Fibroblast of skin of back (primary cell): Measurements from ENCODE around the gene SOBP.
A peak's percentile ranks its signal among the peaks of the same experiment; 100 is the strongest.

ENCODE experiments used
- DNase-seq: peaks from one replicate; pipeline ENCODE4 v3.0.0-alpha.2; 2013

SOBP gene

GRCh38 chr6:107587451-107587850, 97.5 kb downstream of the SOBP start:
- DNase-seq = no peak

- no peak for DNase-seq
These were observed 99.3 kb downstream of the SOBP start for GRCh38 chr6:107589199-107589598.

- DNase-seq = no peak
These were observed 100.0 kb downstream of the SOBP start for GRCh38 chr6:107589934-107590333.

DNA sequence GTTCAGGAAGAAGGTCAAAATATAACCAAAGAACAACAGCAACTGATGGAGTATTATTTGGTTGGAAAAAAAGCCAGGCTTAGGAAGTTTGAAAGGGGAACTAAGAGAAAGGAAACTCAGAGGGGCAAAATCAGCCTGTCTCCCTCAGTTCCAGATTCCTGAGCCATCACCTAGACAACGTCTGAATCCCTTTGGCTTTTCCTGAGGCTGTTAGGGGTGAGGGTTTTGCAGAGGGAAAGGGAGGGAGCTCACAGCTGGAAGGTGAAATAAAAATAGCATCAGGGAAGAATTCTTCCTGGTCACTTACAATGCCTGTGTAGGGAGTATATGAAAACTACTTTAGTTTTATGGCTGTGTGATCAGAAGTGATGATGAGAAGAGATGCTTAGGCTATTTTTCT, 100.5 kb downstream of the SOBP start:
- DNase-seq = no peak

DNA sequence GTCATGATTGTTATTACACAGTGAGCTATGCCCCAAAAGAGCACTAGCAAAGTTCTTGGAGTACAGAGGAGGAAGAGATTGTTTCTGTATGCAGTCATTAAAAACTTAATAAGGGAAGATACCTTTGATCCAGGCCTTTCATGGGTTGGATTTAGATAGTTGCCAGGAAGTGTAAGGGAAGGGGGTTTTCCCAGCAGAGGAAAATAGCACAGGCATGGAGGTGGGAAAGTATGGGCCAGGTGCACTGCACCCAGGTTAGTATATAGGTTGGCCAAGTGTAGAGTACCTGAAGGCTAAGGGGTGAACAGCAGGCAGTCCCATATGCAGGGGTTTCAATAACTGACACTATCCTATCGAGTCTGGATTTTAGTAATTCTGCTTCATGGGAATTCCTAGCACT, 101.4 kb downstream of the SOBP start:
- DNase-seq = no peak

DNA sequence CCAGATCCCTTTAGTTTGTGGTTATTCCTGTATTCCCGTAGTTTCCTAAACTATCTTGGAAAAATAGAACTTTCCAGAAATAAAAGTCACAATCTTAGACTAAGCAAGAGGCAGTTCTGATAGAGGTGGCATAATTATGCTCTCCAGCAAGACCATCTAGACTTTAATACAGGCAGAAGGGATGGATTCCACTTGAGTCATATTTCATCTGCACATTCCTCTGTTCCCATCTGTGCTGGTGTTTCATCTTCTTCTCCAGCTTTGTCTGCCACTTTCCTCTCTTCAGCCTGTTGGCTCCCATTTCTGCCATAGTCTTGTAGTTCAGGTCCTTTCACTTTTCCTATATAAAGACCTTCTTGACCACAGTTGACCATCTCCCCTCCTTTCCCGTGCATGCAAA, 102.9 kb downstream of the SOBP start:
- peak; percentile 38 for DNase-seq

DNA sequence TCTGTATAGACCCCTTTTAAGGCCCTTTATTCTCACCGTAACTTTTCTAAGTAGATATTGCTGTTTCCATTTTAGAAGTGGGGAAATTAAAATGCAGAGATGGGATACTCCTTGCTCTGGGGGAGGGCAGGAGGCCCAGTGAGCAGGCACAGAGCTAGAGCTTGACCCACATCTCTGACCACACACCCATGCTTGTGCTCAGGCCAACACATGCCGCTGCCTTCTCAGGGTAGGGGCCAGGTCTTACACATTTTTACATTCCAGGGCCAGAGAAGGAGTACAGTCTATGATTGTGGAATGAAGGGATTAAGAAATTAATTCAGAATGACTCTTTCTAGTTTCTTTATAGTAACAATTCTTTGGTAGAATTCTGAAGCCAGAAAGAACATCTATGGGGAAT, 104.8 kb downstream of the SOBP start:
- DNase-seq = no peak

DNA sequence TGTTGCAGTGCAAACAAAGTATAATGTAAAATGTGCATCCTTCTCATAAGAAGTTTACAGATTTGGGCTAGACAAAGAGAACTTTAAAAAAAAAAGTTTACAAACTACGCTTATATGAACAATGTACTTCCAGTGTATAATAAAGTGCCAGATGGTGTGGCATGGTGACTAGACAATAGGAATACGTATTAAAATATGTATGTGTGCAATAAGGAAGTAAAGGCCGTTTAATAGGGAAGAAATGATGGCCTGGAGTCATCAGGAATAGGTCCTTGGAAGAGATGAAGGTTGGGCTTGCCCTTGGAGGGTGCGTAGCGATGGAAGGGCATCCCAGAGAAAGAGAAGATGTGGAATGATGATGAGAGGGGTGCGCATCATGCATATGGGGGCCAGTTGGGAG, 108.2 kb downstream of the SOBP start:
- DNase-seq = no peak

- no peak for DNase-seq
These were observed 109.1 kb downstream of the SOBP start for GRCh38 chr6:107599043-107599442.

DNA sequence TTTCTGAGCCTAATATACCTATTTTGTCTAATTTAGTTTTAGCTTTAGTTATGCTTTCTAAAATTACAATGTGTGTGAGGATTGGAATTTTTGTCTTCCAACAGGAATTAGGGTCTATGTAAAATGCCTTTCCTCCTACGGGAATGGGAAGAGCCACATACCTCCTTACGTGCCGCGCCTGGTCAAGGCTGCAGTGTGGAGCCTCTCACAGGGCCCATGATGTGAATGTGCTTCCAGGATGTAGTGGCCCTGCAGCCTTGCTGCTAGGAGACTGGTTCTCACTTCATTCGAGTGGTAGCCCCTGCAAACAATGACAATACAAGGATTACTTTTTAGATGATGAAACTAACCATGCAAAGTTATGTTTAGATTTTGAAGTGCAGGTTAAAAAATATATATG, 110.2 kb downstream of the SOBP start:
- no peak for DNase-seq

DNA sequence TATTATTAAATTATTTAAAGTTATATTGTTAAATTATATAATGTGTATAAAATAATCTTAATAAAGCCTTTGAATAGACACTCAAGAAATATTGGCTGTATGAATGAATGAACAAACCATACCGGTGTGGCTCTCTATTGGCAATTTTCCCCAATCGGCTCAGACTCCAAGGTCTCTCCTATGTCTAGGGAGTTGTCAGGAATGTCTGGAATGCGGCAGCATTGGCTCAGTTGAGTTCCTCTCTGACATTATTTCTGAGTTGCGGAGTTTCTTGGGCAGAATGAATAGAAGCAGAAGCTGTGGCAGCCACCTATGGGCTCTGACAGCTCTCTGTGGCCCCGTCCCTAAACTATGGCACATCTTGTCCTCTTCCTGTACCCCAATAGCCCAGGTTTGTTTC, 111.0 kb downstream of the SOBP start:
- DNase-seq = peak; percentile 80

DNA sequence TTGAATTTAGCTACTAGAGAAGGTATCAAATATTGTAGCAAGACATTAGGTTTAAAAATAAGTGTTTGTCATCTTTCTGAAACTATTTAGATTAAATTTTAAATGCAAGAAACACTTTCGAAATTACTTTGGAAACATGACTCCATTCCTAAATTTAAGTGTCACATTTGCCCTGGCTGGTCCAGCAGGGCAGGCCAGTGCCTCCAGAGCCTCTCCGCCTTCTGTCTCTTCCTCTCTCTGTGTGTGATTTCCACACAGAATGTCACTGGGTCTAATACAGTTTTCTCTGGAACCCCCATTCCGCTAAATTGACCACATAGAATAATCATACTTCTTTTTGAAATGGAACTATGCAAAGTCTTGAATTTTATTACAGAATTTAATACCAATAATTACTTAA, 111.5 kb downstream of the SOBP start:
- no peak for DNase-seq

DNA sequence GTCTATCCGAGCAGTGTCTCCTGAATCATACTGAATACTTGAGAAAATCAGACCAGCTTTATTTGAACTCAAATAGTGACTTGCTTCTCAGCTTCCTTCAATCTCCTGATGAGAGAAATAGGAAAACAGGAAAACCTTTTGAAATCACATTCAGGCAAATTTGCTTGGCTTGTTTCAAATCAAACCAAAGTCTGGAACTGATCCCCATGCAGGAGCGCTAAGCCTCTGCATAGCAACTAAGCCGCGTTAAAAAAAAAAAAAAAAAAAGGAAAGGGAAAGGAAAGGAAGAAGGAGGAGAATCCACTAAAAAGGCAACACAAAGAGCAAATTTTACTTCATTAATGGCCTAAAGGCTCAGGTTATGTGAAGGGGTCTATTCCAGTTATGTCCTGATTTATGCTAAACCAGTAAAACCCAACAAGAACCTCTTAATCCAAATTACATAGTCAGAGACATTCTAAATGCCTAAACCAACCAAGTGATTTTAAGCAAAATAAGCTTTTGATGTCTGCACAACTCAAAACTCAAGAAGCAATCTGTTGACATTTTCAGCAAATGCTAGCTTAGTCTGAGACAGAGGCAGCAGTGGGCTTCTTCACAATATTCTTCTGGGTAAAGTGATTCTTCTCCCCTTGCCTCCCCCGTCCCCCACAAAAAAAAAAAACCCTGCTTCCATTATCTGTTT, 112.5 kb downstream of the SOBP start:
- DNase-seq = no peak

GRCh38 chr6:107603006-107603370, 113.1 kb downstream of the SOBP start:
- DNase-seq = no peak

GRCh38 chr6:107604549-107604948, 114.6 kb downstream of the SOBP start:
- no peak for DNase-seq

DNA sequence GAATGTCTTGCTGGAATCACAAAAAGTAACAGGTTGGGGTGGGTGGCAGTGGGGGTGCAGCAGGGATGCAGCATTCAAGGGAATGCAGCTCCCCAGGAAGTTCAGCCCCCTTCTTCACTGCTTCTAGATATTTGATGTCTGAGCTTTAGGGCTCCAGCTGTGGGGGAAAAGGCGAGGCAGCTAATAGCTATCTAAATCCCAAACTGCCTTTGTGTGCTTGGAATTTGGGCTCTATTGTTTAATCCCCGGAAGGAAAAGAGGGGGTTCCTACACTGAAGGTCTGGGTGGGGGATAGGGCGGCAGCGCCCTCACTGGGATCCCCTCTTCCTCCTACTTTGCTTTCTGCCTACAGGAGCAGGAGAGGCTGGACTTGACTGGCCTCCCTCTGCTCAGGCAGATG, 116.5 kb downstream of the SOBP start:
- DNase-seq = no peak

GRCh38 chr6:107607116-107607515, 117.2 kb downstream of the SOBP start:
- DNase-seq = no peak

- no peak for DNase-seq
These were observed 121.3 kb downstream of the SOBP start for GRCh38 chr6:107611094-107611810.

- no peak for DNase-seq
These were observed 123.0 kb downstream of the SOBP start for GRCh38 chr6:107612762-107613415.

DNA sequence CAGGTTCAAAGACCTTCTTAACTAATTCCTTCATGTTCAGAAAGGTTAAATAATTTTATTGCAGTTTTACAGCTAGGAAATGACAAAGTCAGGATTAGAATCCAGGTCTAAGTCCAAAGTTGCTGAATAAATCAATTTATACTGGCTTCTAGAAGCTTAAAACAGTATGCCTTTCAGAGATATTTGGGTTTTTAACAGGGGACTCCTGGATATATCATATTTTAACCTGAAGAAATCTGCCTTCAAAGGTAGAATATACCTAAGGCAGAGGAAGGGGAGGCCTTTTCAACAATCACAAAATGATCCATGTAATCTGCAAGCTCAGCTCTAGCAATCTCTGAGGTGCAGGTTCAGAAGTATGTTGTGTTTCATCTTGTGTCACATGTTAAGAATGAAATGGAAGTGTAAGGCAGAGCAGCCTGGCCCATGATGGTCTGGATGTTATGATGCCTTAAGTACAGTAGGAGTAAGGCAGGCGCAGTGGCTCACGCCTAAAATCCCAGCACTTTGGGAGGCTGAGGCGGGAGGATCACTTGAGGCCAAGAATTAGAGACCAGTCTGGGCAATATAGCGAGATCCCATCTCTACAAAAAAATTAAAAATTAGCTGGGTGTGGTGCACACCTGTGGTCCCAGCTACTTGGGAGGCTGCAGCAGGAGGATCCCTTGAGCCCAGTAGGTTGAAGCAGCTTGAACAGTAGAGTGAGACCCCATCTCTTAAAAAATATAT, 123.9 kb downstream of the SOBP start:
- no peak for DNase-seq

DNA sequence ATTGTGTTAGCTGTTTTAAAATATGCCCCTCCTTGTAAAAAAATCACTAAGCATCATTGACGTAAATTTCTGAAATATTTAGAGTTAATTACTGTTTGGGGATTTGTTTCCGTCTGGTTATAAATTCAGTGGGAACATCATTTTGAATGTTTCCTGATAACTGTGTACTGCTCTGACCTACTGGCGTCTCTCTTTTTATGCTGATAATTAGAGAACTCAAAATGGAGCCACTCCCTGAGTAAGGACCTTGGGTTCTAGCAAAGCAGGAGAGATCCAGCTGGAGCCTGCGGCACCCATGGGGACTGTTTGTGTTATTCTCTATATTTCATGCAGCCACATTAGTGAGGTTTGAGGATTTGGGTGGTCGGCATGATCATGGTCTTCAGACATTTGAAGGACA, 124.9 kb downstream of the SOBP start:
- DNase-seq = no peak

DNA sequence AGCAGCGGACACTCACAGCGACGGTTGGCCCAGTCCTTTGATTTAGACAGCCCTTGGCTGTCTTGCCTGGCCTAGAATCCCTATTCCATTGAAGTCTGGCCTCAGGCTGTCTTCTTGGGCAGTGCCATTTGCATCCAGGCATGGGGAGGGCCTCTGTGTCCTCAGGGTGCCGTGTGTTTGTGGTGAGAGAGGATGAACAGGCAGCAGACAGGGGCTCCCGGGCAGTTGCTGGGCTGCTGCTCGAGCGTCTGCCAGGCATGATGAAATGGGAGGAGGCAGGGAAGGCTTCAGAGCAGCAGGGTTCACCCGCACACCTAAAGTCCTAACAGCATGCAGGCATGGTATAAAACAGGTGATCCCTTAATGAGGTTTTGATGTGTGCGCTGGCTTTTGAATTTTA, 126.9 kb downstream of the SOBP start:
- DNase-seq = no peak

GRCh38 chr6:107617341-107617932, 127.5 kb downstream of the SOBP start:
- DNase-seq = no peak
